ENCODE data around the gene PIAS4.

The PIAS4 gene

GRCh38 chr19:4043966-4044715 is 36.6 kb downstream of the PIAS4 start:
- peak; percentile 13 for DNase-seq
- H3K36me3 ChIP-seq, result peaks cover 12% of the 10 kb centered on the region
- no peak overlapping the region for H3K4me3 ChIP-seq (ENCODE audit: low read depth, low read length)
- H3K27me3 ChIP-seq, result no peaks in the 10 kb centered on the region
- H3K4me1 ChIP-seq, result no peaks in the 10 kb centered on the region
- no peaks in the 10 kb centered on the region for H3K9me3 ChIP-seq
- TF ChIP-seq CTCF (IDR thresholded peaks at IDR 0.05; ENCODE audit: low read depth, low read length), result no peak

DNA sequence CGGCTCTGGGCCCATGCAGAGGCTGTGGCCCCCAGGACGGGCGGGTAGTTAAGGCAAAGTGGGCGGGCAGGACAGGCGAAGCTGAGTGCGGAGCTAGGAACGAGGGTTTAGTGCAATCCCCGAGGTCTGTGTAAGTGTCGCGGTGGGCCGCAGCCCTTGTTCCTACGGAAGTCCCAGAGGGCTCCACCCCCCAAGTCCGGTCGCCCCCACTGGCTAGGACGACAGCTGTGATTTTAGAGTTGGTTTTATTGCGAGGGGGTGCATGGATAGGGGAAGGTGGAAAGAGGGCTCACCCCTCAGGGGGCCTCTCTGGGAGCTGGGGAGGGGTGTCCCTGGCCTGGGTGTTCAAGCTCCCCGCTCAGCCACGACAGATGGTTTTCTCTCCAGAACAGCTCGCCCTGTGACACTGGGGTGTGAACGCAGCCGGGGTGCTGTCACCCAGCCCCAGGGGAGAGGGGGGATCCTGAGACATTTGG is 37.5 kb downstream of the PIAS4 start:
- H3K4me1 ChIP-seq, result no peaks in the 10 kb centered on the region
- DNase-seq, result no peak
- peaks cover 21% of the 10 kb centered on the region for H3K36me3 ChIP-seq
- no peaks in the 10 kb centered on the region for H3K9me3 ChIP-seq
- no peak for TF ChIP-seq CTCF (IDR thresholded peaks at IDR 0.05; ENCODE audit: low read depth, low read length)
- H3K27me3 ChIP-seq, result no peaks in the 10 kb centered on the region
- H3K4me3 ChIP-seq (ENCODE audit: low read depth, low read length), result no peak overlapping the region

GRCh38 chr19:4045597-4046361 is 38.2 kb downstream of the PIAS4 start:
- Histone ChIP-seq H3K36me3 (peaks cover 28% of the 10 kb centered on the region), H3K9me3 (no peaks in the 10 kb centered on the region), H3K27me3 (no peaks in the 10 kb centered on the region), H3K4me3 (ENCODE audit: low read depth, low read length) (no peak overlapping the region), H3K4me1 (no peaks in the 10 kb centered on the region)
- TF ChIP-seq CTCF (IDR thresholded peaks at IDR 0.05; ENCODE audit: low read depth, low read length), result no peak
- no peak for DNase-seq

DNA sequence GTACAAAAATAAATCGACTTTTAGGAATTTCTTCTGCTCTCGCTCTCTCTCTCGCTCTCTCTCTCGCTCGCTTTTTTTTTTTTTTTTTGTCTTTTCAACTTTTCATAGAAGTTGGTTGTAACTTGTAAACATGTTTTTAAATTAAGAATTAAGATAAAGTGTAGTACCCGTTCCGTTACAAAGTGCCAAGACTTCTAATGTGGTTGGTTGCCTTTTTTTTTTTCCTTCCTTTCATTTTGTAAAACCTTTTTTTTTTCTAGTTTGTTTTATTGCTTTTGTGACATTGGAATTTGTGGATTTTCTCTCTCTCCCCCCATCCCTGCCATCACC is 38.8 kb downstream of the PIAS4 start:
- H3K4me1 ChIP-seq, result no peaks in the 10 kb centered on the region
- peaks cover 31% of the 10 kb centered on the region for H3K36me3 ChIP-seq
- no peak for DNase-seq
- no peak for TF ChIP-seq CTCF (IDR thresholded peaks at IDR 0.05; ENCODE audit: low read depth, low read length)
- H3K9me3 ChIP-seq, result no peaks in the 10 kb centered on the region
- no peak overlapping the region for H3K4me3 ChIP-seq (ENCODE audit: low read depth, low read length)
- no peaks in the 10 kb centered on the region for H3K27me3 ChIP-seq

DNA sequence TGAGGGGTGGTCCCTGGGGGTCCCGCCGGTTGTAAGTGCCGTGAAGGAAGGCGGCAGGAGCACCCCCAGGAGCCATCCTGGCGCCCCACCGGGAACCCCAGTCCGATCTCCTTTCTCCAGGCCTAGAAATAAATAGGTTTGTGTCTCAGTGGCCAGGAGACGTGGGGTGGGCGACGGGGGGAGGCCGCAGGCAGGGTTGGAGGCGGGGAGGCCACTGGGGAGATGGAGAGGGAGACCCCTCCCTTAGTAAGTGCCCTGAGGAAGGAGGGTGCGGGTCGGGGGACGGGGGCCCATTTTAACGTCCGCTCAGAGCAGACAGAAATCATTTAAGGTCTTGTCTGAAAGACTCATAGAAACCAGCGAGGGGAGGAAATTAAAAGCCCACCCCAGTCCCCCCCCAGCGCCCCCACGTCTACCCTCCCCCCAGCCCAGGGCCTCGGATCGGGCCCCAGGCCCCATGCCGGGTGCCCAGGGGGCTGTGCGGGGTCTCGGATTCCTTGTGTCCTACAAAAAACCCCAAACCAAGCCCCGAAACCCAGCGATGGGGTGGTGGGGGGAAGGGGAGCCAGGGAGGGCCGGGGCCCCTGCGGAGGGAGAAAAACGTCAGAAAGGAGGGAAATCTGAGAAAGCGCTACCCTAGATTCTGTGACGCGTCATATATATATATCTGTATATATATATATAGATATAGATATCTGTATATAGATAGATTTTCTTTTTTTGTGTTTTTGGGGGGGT is 39.6 kb downstream of the PIAS4 start:
- H3K4me3 ChIP-seq (ENCODE audit: low read depth, low read length), result no peak overlapping the region
- DNase-seq, result no peak
- no peak for TF ChIP-seq CTCF (IDR thresholded peaks at IDR 0.05; ENCODE audit: low read depth, low read length)
- no peaks in the 10 kb centered on the region for H3K9me3 ChIP-seq
- H3K4me1 ChIP-seq, result no peaks in the 10 kb centered on the region
- H3K36me3 ChIP-seq, result peaks cover 32% of the 10 kb centered on the region
- H3K27me3 ChIP-seq, result no peaks in the 10 kb centered on the region

All from BE2C (cell line).